CD4-positive, alpha-beta T cell treated with Interleukin-12 subunit alpha and Interleukin-12 subunit beta, for 1 hour (primary cell): ENCODE measurements around the gene GLI3.

ENCODE experiments used
- DNase-seq: peaks from one replicate; pipeline ENCODE4 v3.0.0-alpha.2; 2020

The GLI3 gene

DNA sequence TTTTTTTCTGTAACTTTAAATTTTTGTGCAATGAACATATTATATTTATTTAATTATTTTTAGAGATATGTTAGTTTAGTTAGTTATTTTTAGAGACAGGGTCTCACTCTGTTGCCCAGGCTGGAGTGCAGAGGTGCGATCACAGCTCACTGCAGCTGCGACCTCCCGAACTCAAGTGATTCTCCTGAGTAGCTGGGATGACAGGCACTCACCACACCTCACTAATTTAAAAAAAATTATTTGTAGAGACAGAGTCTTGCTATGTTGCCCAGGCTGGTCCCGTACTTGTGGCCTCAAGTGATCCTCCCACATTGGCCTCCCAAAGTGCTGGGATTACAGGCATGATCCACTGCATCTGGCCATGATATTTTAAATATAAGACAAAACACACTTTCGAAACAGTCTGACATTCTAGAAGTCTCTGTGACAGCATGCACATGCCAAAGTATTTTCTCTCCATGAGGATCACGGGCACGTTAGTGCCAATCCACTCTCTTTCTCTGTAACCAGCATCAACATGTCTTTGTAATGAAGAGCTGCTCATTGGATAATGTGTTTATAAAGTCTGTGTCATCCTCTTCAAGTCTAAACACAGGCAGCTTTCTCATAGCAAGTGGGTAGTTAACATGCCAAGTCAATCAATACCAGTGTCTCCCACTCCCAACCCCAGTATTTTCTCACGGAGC is 137.4 kb downstream of the GLI3 start:
- no peak for DNase-seq

DNA sequence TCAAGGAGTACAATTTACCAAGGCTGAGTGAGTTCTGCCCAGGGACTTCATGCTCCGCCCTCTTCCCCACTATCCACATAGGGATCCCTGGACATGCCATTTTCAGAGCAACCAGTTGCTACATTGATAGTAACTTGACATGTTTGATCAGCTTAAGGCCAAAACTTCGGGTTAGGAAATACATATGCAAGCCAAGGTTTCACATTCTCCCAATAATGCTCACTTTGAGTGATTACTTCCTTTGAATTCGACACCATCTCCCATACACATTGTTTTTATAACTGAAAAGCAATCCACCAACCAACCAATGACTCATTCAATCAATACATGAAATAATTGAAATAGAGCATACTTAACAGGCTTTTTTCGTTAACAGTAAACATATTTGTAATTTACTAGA is 137.9 kb downstream of the GLI3 start:
- no peak for DNase-seq

DNA sequence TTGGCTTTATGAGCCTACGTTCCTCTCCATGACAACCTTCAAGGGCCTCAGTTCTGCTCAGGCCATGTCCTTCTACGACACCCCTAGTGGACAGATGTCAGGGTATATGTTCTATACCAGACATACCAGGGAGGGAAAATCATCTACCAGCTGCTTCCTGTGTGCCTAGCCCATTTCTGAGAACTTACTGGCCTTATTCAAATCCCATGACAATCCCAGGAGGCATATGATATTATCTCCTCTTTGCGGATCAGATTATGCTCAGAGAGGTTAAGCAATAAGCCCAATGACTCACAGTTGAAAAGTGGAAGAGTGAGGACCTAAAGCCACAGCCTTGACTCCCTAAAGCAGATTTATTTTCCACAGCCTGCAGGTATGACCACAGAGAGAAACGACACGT is 139.3 kb downstream of the GLI3 start:
- no peak for DNase-seq

DNA sequence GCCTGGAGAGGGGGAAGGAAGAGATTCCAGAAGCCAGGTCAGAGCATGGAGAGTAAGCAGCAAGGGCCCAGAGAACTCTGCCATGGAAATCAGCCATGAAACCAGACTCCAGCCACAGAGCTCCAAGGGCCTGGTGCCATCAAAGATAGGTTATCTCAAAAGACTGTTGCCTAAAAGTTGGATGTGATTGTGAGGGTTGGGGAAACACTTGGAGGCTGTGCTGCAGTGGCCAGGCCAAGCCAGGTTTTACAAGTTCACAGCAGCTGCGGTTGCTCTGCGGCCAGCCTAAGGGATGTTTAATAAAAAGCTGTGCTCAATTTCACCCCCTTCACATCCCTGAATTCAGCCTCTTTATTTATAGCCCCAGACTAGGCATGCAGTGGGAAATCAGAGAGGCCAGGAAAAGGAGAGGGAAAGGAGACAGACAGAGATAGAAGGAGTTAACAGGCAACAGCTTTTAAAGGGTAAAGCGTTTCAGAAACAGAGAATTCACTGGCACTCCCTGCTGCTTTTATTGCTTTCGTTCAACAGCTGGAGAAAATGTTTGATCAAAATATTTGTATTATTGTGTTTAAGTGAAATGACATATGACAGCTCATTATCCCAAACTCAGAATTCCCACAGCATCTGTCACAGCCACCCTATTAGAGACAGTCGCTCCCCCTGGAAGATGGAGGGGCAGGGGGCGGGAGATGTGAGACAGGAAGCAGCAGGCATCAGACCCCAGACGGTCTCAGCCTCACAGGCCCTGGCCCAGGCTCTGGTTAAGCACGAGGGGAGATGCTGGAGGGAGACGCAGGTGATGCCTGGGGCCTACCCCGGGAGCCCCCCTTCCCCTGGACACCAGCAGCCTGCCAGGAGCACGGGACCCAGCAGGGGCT is 140.1 kb downstream of the GLI3 start:
- no peak for DNase-seq

GRCh38 chr7:42096268-42096667 is 140.7 kb downstream of the GLI3 start:
- DNase-seq, result no peak

GRCh38 chr7:42095791-42096190 is 141.2 kb downstream of the GLI3 start:
- no peak for DNase-seq

DNA sequence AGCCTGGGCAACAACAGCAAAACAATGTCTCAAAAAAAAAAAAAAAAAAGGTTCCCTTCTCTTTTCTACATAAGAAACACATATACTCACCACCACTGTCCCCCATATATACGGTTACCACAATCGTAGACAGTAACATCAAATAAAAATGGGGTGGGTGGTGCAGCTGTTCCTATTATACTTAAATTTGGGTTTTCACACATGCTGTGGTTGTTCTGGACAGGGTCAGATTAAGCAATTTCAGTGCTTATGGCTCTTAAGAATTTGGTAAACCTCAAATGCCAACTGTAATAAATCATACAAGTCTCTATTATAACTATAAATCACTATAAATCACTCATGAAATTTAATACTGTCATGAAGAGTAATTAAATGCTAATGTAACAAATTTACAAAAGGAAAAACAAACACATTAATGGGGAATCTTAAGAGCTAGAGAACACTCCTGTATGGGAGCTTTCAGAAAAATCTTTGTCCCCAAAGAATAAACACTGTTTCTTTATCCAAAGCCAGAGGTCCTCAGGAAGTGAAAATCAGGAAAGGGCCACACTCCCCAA is 143.6 kb downstream of the GLI3 start:
- no peak for DNase-seq

GRCh38 chr7:42091461-42092291 is 145.3 kb downstream of the GLI3 start:
- no peak for DNase-seq

- DNase-seq, result no peak
Observed at GRCh38 chr7:42090806-42091205, 146.2 kb downstream of the GLI3 start.

- DNase-seq, result no peak
Observed at GRCh38 chr7:42090056-42090455, 147.0 kb downstream of the GLI3 start.

DNA sequence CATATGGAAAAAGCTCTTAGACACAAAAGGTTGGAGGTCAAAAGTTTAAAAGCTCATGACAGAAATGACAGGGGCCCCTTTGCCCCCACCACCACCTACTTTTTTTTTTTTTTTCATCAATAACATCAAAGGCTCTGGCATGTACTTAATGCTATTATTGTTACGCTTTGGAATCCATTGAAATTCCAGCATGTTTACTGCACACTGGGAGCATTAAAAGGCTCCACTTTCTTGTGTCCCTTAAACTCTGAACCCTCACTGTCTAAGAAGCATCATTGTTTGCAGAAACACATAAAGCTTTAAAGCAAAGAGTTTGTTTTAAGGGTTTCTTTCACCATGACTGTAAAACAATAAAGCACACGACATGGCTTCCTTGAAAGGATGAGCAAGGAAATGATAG is 149.4 kb downstream of the GLI3 start:
- DNase-seq, result no peak

DNA sequence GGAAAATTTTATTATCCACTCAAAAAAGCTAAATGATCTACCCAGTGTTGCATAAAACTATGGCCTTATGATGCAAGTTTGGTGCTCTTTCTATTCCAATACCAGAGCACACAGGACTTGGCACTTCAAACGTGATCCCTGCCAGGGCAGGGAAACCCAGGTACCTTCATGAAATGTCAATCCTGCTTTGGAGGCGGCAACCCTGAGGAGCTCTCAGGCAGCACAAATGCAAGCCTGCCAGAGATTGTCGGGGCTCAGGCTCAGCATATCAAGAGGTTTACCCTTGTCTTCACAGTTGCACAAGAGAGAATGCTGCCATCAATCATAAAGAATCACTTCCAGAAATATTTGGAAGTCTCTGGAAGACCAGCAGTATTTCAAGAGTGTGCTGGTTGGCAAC is 151.5 kb downstream of the GLI3 start:
- DNase-seq, result no peak

GRCh38 chr7:42084263-42084662 is 152.7 kb downstream of the GLI3 start:
- no peak for DNase-seq

DNA sequence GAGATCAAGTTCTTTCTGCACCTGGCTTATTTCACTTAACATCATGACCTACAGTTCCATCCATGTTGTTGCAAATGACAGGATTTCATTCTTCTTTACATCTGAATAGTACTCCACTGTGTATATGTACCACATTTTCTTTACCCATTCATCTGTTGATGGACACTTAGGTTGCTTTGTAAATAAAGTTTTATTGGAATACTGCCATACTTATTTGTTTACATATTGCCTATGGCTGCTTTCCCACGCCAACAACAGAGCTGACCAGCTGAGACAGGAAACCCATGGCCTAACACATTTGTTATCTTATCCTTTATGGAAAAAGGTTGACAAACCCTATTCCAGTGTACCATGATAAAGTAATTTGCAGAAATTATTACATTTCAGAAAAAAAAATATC is 153.7 kb downstream of the GLI3 start:
- DNase-seq, result no peak

- DNase-seq, result no peak
Observed at GRCh38 chr7:42082144-42082543, 154.9 kb downstream of the GLI3 start.

- DNase-seq, result no peak
Observed at GRCh38 chr7:42081671-42082070, 155.3 kb downstream of the GLI3 start.

DNA sequence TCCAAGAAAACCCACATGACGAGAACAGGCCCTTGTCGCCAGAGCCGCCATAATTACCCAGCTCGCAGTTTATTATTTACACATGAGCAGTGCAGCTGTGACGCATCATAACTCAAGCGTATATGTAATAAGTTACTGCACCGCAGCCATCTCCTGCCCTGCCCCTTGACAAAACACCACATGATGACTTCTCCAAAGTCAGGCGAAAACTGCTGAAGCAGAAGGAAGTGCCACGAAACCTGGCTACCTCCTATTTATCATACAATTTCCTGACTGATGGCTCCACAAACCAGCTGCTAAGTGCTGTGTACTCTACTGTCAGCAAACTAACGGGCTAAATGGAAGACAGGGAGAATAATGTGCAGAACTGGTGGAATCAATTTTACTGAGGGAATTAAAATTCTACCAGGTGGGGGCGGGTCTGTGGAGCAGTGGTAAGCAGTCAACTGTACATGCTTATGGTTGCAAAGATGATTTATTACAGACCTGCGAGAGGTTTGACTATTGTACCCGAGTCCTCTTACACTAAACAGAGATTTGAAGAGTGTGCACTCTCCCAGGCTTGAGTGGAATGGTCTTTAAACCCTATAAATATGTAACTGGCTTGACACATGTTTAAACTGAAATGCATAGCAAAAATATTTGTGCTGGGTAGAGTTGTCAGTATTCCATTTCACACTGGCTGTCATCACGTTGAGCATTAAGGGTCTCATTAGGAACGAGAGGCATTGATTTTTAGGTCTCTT is 156.0 kb downstream of the GLI3 start:
- no peak for DNase-seq

DNA sequence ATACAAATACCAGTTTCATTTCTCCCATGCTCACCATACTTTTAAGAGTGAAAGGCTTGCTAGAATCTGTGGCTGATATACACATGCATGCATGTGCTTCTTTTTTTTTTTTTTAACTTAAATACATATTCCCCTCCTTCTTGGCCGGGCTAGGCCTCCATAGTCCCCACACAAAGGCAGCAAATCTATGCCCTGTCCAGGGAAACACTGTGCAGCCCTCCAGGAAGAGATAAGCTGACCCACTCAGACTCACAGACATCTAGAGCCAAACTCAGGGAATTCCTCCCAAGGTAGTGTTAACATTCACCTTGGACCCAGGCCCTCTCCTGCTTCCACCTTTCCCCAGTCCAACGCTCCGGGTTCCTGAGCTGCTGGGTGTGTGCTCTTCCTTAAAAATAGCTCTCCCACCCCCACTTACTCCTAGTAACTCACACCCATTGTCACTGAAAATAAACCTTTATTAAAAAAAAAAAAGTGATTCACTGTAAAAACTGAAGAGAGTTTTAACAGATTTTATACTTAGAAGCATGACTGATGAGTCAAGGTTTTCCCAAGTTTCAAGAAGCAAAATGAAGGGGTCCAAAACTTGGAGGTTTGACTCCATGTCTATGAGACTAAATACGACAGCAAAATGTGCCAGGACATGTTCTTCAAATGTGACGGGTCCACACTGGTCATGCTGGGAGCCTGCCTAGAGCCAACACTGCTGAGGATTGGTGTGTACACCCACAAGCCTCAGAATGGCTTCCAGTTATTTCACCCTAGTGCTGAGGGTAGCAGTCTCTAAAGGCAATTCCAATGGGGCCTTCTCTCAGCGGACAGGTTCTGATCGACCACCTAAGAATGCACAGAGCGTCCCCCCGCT is 159.5 kb downstream of the GLI3 start:
- no peak for DNase-seq

- DNase-seq, result no peak
Observed at GRCh38 chr7:42076870-42077269, 160.1 kb downstream of the GLI3 start.

DNA sequence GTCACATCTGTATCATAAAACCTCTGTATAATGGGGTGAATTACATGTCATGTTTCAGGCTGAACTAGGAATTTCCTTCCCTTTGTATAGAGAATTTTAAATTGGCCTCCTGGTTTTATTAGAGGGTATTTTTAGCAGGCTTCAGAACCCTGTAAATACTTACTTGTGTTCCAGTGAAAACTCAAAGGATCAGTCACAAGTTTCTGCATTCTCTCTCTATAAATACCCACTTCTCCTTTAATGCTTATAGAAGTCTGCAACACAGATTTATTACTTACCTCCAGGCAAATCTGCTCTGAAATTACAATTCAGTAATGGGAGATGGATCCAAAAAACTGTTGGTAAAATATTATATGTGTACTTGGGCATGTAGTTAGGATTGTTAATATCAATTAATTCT is 161.6 kb downstream of the GLI3 start:
- no peak for DNase-seq

DNA sequence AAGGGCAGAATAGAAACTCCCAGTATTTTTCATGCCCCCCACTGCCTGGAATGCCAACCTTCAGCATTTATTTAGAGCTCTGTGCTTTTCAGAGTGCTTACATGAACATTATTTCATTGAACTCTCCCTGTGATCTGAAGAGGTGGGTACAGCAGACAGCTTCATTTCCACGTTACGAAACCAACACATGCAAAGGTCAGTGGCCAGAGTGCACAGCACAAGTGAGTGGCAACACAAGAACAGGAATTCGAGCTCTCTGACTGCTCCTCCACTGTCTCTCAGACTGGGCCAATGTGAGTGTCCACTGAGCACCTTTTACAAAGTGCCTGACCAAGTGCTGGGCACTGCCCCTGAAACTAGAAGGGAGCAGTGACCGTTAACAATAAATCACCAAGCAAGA is 162.9 kb downstream of the GLI3 start:
- no peak for DNase-seq
